LNCAP (cell line): ENCODE measurements around the gene TXNL1.
A peak's percentile ranks its signal among the peaks of the same experiment; 100 is the strongest.

Source experiments
- TF ChIP-seq, protein P1 (sequence below): fragments of 450-650 bp; IDR thresholded peaks from 2 replicates; pipeline ENCODE4 v1.5.1; 2017; ENCODE audit warnings: mild to moderate bottlenecking

TXNL1 gene

DNA sequence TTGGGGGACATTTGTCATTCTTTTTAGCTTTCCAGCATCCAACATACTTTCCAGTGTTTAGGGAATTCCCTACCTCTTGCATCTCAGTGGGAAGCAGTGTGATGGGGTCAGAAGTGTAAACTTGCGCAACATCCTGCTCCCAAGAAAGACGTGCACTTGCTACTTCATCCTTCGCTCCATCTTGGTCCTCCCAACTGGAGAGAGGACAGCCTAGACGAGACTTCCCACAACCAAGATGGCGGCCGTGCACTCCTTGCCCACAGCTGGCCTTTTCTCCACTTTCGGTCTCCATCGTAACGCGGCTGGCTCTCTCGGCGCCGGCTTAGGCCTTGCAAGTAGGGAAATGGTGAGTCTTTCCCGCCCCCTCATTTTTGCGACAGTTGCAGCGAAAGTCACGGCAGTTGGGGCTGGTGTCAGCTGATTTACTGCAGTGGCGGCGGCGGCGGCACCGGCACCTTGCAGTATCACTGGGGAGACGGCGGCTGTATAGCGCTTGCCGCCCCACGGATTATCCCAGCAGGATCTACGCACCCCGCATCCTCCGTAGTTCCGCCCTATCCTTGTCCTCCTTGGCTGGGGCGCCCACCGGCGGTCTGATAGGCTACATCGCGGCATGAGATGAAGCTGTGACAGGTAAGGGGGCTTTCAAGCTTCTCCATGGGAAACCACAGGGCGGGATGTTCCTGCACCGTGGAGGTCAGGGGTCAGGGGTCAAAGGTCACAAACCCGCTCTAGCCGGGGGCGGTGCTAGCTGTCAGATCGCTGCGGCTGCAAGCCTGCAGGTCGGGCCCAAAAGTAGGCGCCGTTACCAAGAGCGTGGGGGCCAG is 12.8 kb upstream of the TXNL1 start, which contains the start of gene WDR7:
Gene WDR7 (plus strand): TSS at position 416 of the 827 bp plus-strand sequence. CDS start 21,157 bp downstream, outside the sequence.
- TF ChIP-seq, protein P1, sequence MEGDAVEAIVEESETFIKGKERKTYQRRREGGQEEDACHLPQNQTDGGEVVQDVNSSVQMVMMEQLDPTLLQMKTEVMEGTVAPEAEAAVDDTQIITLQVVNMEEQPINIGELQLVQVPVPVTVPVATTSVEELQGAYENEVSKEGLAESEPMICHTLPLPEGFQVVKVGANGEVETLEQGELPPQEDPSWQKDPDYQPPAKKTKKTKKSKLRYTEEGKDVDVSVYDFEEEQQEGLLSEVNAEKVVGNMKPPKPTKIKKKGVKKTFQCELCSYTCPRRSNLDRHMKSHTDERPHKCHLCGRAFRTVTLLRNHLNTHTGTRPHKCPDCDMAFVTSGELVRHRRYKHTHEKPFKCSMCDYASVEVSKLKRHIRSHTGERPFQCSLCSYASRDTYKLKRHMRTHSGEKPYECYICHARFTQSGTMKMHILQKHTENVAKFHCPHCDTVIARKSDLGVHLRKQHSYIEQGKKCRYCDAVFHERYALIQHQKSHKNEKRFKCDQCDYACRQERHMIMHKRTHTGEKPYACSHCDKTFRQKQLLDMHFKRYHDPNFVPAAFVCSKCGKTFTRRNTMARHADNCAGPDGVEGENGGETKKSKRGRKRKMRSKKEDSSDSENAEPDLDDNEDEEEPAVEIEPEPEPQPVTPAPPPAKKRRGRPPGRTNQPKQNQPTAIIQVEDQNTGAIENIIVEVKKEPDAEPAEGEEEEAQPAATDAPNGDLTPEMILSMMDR = no peak

- TF ChIP-seq, protein P1 = no peak
Measured at GRCh38 chr18:56649996-56650395, 11.6 kb upstream of the TXNL1 start.

DNA sequence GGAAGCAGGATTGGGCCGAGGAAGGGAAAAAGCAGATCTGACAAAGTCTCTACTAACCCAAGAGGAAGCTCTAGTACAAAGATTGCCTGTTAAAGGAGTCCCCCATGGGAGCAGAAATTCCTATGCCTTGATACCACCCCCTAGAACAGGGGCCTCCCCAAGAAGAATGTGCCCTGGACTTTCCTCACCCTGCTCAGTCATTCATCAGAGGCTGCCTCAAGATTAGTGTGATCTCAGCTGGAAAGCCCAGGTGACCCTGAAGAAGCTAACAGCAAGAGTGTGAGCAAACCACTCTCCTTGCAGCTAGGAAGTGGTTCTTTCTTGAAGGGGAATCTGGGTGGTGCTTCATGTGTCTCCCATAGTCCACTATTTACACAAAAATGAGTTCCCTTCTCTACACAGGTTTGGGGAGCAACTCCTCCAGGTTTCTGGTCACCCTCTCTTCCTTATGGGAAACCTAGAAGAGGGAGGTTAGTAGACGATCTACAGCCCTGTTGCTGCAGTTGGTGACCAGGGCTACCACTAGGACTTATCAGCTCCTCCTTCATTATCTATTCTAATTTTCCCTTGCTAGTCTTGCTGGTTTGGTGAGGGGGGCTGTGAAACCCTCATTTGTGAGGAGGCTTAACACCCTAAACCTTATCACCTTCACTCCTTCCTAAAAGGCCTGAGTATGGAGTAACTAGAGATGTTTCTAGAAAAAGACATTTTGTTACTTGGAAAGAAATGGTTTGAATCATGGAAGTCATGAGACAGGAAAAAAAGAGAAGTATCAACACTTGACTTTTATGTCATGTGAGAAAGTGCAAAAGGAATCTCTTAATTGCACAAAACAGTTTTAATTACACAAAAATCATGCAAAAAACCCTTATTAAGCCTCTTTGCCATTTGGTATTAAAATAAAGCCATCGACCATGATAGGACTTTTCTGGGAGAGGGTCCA is 9.8 kb upstream of the TXNL1 start:
- TF ChIP-seq, protein P1 = no peak

GRCh38 chr18:56647071-56647470 is 8.7 kb upstream of the TXNL1 start:
- TF ChIP-seq, protein P1 = no peak

DNA sequence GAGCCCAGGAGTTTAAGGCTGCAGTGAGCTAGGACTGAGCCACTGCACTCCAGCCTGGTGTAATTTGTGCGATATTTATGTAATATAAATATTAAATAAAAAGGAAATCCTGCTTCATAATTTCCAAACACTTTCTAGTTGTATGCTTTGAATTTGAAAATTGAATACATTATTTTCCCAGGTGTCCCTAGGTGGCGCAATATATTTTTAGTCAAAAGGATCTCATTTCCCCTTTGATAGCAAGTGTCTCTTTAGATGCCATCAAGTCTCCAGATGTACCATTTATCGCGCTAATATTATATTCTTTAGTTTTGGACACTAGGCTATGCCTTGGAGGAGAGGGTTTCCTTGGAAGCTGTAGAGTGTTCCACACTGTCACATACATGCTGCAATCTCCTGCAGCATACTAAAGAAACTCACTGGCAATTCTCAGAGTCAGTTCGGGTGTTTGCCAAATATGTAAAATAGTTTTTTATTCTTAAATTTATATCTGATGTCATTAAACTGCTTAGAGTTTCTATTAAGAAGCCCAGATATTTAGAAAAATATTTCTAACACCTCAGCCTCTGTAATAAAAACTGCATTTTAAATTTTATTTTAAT is 7.1 kb upstream of the TXNL1 start:
- TF ChIP-seq, protein P1 = peak; percentile 66

GRCh38 chr18:56643381-56643780 is 5.0 kb upstream of the TXNL1 start:
- TF ChIP-seq, protein P1 = no peak

DNA sequence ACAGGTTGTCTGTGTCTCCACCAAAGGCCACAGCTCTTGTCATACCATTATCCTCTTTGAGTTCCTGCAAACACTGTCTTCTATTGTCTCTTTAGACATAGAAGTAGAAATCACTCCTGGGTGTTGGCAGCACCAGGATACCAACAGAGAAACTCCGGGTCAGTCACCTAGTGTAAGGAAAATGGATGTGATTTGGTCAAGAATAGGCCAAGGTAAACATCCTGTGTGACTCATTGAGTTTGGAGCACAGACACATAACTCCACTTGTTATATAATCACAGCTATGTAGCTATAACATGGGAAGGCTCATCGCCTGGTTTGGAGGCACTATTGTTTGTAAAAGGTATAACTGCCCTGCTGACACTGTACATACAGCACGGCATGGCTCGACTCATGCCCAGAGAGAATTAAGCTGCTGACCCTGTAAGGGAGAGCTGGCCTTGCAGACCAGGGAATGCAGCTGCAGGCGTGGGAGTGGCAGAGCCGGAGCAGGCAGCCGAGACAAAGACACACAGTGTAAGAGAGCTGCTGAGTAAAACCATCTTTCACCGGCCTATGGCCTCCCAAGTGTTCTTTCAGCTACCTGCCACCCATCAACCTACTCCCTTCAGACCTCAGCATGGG is 3.4 kb upstream of the TXNL1 start:
- TF ChIP-seq, protein P1 = no peak
